GM19238 (cell line): ENCODE data around the gene WDR5B.
"Not testable (repeated sequence)": the region's sequence is repeated elsewhere in the genome, so short reads cannot be mapped to it uniquely, and the experiment has no call there.

Source experiments
- DNase-seq: peaks from one replicate; pipeline ENCODE4 v3.0.0; 2011; ENCODE audit warnings: low spot score; ENCODE audit not compliant: insufficient read length

The WDR5B gene

DNA sequence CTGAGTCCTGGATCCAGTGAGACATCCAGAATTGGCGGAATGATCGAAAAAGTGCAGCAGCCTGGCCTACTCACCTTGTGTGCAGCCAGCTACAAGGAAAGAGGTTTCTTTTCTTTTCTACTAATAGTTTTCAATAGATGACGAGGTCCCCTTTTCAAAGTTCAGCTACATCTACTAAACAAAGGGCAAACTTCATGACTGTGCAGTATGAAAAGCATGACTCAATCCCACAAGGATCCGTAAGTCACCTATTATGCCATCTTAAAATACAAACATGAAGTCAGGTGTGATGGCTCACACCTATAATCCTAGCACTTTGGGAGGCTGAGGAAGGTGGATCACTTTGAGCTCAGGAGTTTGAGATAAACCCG, 49.5 kb downstream of the WDR5B start:
- no peak for DNase-seq

GRCh38 chr3:122365582-122366378, 50.1 kb downstream of the WDR5B start:
- DNase-seq: not testable (repeated sequence)

- no peak for DNase-seq
Observed at GRCh38 chr3:122365073-122365472, 50.8 kb downstream of the WDR5B start.

- no peak for DNase-seq
Observed at GRCh38 chr3:122364490-122364889, 51.4 kb downstream of the WDR5B start.
